Endodermal cell (in vitro differentiated cells): ENCODE measurements around the gene MT2A. TPM values are rescaled to one million over a fixed set of nuclear protein-coding genes. Genes with fewer than 3 reads are reported as not detected.

Experiments used
- DNase-seq: peaks from one replicate; pipeline ENCODE4 v3.0.0-alpha.2; 2017
- H3K27ac ChIP-seq: 2 replicates; pipeline ENCODE4 v1.5.1; 2013; ENCODE audit warnings: mild to moderate bottlenecking, low read depth, low read length, moderate library complexity
- H3K27me3 ChIP-seq: 2 replicates; pipeline ENCODE4 v1.6.1; 2013; ENCODE audit warnings: mild to moderate bottlenecking, low read length, moderate library complexity; ENCODE audit not compliant: insufficient read depth, control insufficient read depth, poor library complexity, severe bottlenecking
- H3K36me3 ChIP-seq: 2 replicates; pipeline ENCODE4 v1.7.0; 2013; ENCODE audit warnings: mild to moderate bottlenecking, low read length, moderate library complexity; ENCODE audit not compliant: control insufficient read depth, insufficient read depth
- H3K4me1 ChIP-seq: one replicate; pipeline ENCODE4 v1.7.0; 2013; ENCODE audit warnings: low read length; ENCODE audit not compliant: control insufficient read depth, insufficient read depth
- H3K4me3 ChIP-seq: 2 replicates; pipeline ENCODE4 v1.5.1; 2013; ENCODE audit warnings: mild to moderate bottlenecking, low read length, moderate library complexity
- H3K9ac ChIP-seq: 2 replicates; pipeline ENCODE4 v1.6.1; 2013; ENCODE audit warnings: mild to moderate bottlenecking, low read length, moderate library complexity; ENCODE audit not compliant: poor library complexity, severe bottlenecking; ENCODE audit errors: extremely low read depth
- H3K9me3 ChIP-seq: 2 replicates; pipeline ENCODE4 v1.6.1; 2013; ENCODE audit warnings: mild to moderate bottlenecking, low read length, moderate library complexity; ENCODE audit not compliant: control insufficient read depth
- H3K27ac Mint-ChIP-seq: 2 replicates; pipeline ENCODE4 v1.8.0; 2020; ENCODE audit warnings: mixed read lengths
- H3K27me3 Mint-ChIP-seq: 2 replicates; pipeline ENCODE4 v1.8.0; 2021; ENCODE audit warnings: mild to moderate bottlenecking, mixed read lengths; ENCODE audit not compliant: insufficient read depth
- H3K36me3 Mint-ChIP-seq: 2 replicates; pipeline ENCODE4 v1.8.0; 2020; ENCODE audit warnings: low read depth, mixed read lengths
- H3K4me1 Mint-ChIP-seq: 2 replicates; pipeline ENCODE4 v1.8.0; 2020; ENCODE audit warnings: mixed read lengths
- H3K4me3 Mint-ChIP-seq: 2 replicates; pipeline ENCODE4 v1.8.0; 2020; ENCODE audit warnings: mild to moderate bottlenecking, moderate library complexity, mixed read lengths
- H3K9me3 Mint-ChIP-seq: 2 replicates; pipeline ENCODE4 v1.8.0; 2020; ENCODE audit warnings: mild to moderate bottlenecking, mixed read lengths
- CTCF ChIP-seq: fragments of 200-600 bp; sonication (generic); conservative IDR thresholded peaks from 2 replicates; pipeline ENCODE4 v1.5.0; 2021; ENCODE audit warnings: antibody characterized with exemption, mild to moderate bottlenecking
- WGBS, 2 experiments: methylation state at CpG; one replicate each; pipeline versions ENCODE4 v1.1.5 to v1.1.7; 2013; ENCODE audit warnings: missing lambda C conversion rate in 2 of 2, mixed read lengths in 1 of 2; ENCODE audit not compliant: insufficient coverage in 1 of 2, insufficient read length in 1 of 2; 5-methylcytosine and 5-hydroxymethylcytosine counted together
- total RNA-seq, 2 donors: library from RNA; stranded (reverse); fragmentation: NEBNext Ultra II Directional in 1 of 2; extraction: Animal tissue kit (Norgen Biotek cat#: 25700) in 1 of 2; gene quantifications; 2 replicates in 1 of 2; 3 replicates in 1 of 2; pipeline ENCODE4 v1.2.1, GENCODE V29; 2021

MT2A gene
- total RNA-seq, 2 donors from 2014 or later: 6.8 TPM; not detected in 1

GRCh38 chr16:56653218-56653617 lies 44.8 kb downstream of the MT2A start:
- Mint-ChIP-seq H3K27me3 (peaks cover 78% of the 10 kb centered on the region), H3K36me3 (no peaks in the 10 kb centered on the region), H3K9me3 (no peaks in the 10 kb centered on the region), H3K27ac (no peak overlapping the region), H3K4me3 (no peak overlapping the region), H3K4me1 (peaks cover 4% of the 10 kb centered on the region)
- no peaks in the 10 kb centered on the region for H3K36me3 ChIP-seq
- TF ChIP-seq CTCF: no peak
- no peaks in the 10 kb centered on the region for H3K4me1 ChIP-seq
- H3K4me3 ChIP-seq: no peak overlapping the region
- no peaks in the 10 kb centered on the region for H3K9me3 ChIP-seq
- WGBS, 2 experiments: 89 to 93% methylated on average over 4 to 7 of the region's 7 CpGs
- no peak for DNase-seq
- H3K27ac ChIP-seq: no peak overlapping the region
- no peak overlapping the region for H3K9ac ChIP-seq
- peaks cover 88% of the 10 kb centered on the region for H3K27me3 ChIP-seq

DNA sequence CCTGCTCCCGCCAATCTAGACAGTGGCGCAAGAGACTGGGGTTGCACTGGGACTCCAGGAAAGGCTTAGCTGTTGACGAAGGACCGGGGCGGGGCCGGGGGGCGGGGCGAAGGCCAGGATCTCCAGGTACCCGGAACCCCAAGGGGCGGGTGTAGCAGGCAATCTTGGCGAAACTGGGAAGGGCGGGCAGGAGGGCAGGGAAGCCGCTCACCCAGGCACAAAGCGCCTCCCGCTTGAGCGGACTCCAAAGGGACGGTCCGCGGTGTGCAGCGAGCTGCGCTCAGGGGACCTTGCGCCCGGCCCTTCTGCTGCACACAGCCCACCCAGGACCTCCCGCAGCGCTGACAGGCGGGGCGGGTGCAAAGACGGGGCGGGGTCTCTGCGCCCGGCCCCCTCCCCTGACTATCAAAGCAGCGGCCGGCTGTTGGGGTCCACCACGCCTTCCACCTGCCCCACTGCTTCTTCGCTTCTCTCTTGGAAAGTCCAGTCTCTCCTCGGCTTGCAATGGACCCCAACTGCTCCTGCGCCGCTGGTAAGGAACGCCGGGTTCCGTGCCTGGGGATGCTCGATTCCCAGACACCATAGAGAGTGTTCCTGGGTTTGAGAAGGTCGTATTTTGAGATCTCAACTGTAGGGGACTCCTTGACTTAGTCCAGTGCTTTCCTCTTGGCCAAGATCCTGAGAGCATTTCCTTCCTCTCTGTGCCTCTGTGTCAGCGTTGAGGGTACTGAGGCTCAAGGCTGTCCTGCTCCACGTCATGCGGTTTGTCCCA lies 49.4 kb downstream of the MT2A start, which contains the start of gene MT1F:
TSS of gene MT1F (plus strand) at position 405 of the 772 bp plus-strand sequence. CDS start at position 505, 100 bp downstream.
- H3K27me3 Mint-ChIP-seq: peaks cover 80% of the 10 kb centered on the region
- Histone ChIP-seq H3K9ac (no peak within 1 kb of the TSS), H3K27me3 (peaks cover 88% of the 10 kb centered on the region), H3K9me3 (no peaks in the 10 kb centered on the region), H3K27ac (no peak within 1 kb of the TSS), H3K4me3 (peak within 1 kb of the TSS; percentile 76), H3K4me1 (no peaks in the 10 kb centered on the region), H3K36me3 (no peaks in the 10 kb centered on the region)
- no peaks in the 10 kb centered on the region for H3K9me3 Mint-ChIP-seq
- TF ChIP-seq CTCF: peak; percentile 8
- H3K4me3 Mint-ChIP-seq: peak within 1 kb of the TSS; percentile 61
- H3K27ac Mint-ChIP-seq: no peak within 1 kb of the TSS
- peaks cover 6% of the 10 kb centered on the region for H3K4me1 Mint-ChIP-seq
- DNase-seq: peak; percentile 97
- H3K36me3 Mint-ChIP-seq: no peaks in the 10 kb centered on the region
- 3 to 10% methylated on average over 18 to 46 of the region's 46 CpGs for WGBS, 2 experiments

DNA sequence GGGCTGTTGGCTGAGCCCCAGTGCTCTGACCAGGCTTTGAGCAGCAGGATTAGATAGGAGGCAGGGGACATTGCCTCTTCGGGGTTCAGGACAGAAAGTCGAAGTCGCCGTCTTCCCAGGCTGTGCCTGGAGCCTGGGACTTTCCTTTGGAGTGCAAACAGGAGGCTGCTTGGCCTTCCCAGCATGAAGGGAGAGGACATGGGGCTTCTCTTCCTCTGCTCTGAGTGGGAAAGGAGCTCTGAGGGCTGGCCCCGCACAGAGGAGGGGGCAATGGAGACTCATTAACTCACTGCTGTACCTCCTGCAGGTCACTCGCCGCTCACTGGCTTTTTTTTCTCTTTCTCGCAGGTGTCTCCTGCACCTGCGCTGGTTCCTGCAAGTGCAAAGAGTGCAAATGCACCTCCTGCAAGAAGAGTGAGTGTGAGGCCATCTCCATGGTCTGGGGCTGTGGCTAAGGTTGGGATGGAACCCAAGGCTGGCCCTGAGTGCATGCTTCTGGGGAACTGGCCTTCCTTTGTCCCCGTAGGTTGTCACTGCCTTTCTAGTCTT lies 50.0 kb downstream of the MT2A start:
- peak; percentile 55 for DNase-seq
- Mint-ChIP-seq H3K4me1 (peaks cover 6% of the 10 kb centered on the region), H3K36me3 (no peaks in the 10 kb centered on the region), H3K9me3 (no peaks in the 10 kb centered on the region), H3K27me3 (peaks cover 80% of the 10 kb centered on the region), H3K4me3 (peak overlapping the region; percentile 61), H3K27ac (no peak overlapping the region)
- H3K27me3 ChIP-seq: peaks cover 88% of the 10 kb centered on the region
- WGBS, 2 experiments: 35 to 48% methylated on average over 10 of the region's 10 CpGs
- H3K36me3 ChIP-seq: no peaks in the 10 kb centered on the region
- H3K9me3 ChIP-seq: no peaks in the 10 kb centered on the region
- no peaks in the 10 kb centered on the region for H3K4me1 ChIP-seq
- H3K4me3 ChIP-seq: peak overlapping the region; percentile 76
- no peak for TF ChIP-seq CTCF
- H3K27ac ChIP-seq: no peak overlapping the region
- no peak overlapping the region for H3K9ac ChIP-seq

Other genes starting within 250 kb of the MT2A start
- 10 to 100 TPM; 77.0 to 81.6 TPM for gene AMFR, start 183.0 kb upstream of the MT2A start, total RNA-seq
- 100 to 1,000 TPM; 177 to 185 TPM for gene NUDT21, start 157.3 kb upstream of the MT2A start, total RNA-seq
- gene OGFOD1, start 157.0 kb upstream of the MT2A start, total RNA-seq: 10 to 100 TPM; 54.3 to 55.1 TPM
- 10 to 100 TPM; 35.3 to 52.6 TPM for gene BBS2, start 88.6 kb upstream of the MT2A start, total RNA-seq
- gene MT4, start 43.5 kb upstream of the MT2A start, total RNA-seq: not detected
- gene MT3, start 19.1 kb upstream of the MT2A start, total RNA-seq: not detected
- gene MT1E, start 17.2 kb downstream of the MT2A start, total RNA-seq: 1 to 10 TPM in 1 of 2 donors, not detected in 1; 5.5 TPM
- not detected for gene MT1M, start 24.1 kb downstream of the MT2A start, total RNA-seq
- gene MT1A, start 30.1 kb downstream of the MT2A start, total RNA-seq: not detected
- gene MT1B, start 43.3 kb downstream of the MT2A start, total RNA-seq: not detected
- gene MT1F, start 49.4 kb downstream of the MT2A start, total RNA-seq: 1 to 10 TPM in 1 of 2 donors, not detected in 1; 3.4 TPM
- gene MT1G, start 59.5 kb downstream of the MT2A start, total RNA-seq: 1 to 10 TPM in 1 of 2 donors, not detected in 1; 7.8 TPM
- 1 to 10 TPM in 1 of 2 donors, not detected in 1; 1.6 TPM for gene MT1H, start 61.2 kb downstream of the MT2A start, total RNA-seq
- gene MT1X, start 73.9 kb downstream of the MT2A start, total RNA-seq: 1 to 10 TPM; 1.5 to 8.8 TPM
- gene NUP93, start 121.5 kb downstream of the MT2A start, total RNA-seq: 100 to 1,000 TPM; 146 to 149 TPM